AG20443 (cell line): ENCODE measurements around the gene AK8.
A peak's percentile ranks its signal among the peaks of the same experiment; 100 is the strongest.

Experiments used
- DNase-seq: peaks from one replicate; pipeline ENCODE4 v3.0.0; 2012; ENCODE audit warnings: low spot score, mixed read lengths

Gene AK8

DNA sequence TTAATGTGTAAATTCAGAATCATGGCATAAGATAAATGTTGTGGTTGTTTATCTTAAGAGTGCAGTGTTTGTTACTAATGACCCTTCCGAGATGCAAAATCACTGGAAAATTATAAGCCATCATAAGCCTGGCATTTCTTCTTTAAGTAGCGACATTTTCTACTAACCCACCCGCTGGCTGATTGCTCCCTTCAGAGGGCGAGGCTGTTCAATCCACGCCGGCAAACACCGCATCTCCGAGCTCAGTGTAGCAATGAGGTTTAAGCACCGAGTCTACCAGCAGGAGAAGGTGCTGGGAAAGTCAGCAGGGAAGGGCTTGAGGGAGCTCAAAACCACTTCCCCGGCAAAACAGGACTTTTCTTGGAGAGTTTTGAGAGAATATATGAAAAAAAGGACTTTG, 52.7 kb downstream of the AK8 start:
- no peak for DNase-seq

DNA sequence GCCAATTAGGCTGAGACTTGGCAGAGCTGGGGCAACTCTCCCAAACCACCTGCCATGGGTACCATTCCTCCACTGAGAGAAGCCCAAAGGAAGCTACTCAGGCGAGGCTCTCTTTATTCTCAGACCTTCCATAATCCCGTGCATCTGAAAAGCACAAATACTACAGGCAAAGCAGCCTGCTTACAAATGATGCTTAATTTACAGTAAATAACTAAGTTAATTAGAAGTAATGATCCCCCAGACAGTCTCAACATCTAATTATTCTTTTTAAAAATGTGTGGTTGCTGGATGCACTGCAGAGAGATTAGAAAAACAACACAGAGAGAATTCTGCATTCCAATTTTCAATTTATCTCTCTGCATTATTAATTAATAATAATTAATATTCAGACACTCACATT, 53.1 kb downstream of the AK8 start:
- no peak for DNase-seq

DNA sequence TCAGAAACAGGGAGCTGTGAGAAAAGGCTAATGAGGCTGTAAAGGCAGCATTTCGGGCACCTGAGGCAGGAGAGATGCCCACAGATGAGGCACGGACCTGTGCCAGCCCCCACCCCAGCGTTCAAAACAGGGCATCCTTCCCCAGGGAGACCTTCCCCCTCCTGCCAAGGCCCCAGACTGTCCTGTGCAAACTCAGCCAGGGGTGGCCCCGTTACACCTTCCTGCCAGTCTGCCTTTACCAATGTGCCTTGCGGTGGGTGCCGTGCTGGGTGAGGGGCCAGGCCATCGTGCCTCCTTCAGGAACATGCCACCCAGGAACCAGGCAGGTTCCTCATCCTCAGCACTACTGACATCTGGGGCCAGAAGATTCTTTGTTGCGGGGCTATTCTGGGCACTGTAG, 53.9 kb downstream of the AK8 start:
- DNase-seq = no peak

DNA sequence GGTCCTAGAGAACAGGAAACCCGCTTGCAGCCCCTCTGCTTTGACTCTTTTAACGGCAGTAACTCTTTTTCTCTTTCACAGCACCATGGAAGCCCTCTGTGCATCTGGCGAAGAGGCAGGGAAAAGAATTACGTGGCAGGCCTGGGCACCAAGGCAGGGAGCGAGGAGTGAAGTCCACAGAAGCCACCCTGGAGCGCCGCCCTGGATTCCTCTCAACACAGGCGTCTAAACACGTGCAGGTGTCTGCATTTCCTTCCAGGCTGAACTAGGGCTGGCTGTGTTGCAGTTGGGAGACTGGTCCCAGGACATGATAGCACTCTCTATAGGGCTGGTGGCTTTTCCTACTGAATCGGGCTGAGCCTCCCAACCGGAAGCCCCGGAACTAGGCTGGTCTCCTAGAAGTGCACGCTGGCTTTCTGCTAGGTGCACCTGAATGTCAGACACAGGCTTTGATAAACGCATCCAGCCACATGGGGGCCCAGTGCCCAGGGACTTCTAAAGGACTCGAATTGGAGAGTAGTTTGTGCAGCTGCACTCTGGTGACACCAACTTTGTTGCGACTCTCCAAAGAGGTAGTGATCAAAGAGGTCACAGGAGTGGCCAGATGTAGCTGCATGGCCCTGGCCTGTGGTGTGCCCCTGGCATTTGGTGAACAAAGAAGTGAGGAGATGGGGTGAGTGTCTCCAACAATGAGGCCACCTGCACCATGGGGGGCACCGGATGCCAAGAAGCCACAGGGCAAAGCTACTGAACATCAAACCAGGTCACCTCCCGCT, 54.5 kb downstream of the AK8 start:
- DNase-seq = no peak

DNA sequence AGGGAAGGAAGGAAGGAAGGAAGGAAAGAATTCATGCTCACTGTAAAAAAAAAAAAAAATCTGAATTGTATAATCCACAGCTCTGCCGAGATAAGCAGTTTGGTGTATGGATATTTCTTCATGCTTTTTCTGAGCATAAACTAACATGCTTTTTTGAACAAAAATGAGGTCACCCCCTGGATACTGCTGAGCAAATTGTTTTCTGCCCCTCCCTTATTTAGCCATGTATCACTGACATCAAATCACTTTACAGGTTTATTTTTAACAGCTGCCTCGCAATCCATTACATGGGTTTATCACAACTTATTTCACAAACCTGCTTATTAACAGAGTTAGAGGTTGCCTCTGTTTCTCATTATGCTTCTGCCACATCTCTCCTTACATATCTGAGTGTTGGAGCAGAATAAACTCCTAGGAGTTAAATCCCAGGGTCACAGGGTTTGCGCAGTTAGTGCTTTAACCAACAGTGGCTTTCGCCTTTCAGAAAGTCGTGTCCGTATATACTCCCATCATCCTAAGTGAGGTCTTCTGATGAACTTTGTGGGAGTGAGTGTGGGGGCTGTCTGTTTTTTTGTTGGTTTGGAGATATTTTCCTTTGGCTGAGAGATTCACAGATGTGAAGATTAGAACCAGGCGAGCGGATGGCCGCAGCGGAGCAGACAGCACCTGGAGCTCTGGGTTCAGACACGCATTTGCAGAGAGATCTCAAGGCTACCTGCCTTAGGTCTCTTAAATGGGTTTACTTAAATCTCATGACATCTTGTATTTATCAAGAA, 57.7 kb downstream of the AK8 start:
- DNase-seq = no peak

DNA sequence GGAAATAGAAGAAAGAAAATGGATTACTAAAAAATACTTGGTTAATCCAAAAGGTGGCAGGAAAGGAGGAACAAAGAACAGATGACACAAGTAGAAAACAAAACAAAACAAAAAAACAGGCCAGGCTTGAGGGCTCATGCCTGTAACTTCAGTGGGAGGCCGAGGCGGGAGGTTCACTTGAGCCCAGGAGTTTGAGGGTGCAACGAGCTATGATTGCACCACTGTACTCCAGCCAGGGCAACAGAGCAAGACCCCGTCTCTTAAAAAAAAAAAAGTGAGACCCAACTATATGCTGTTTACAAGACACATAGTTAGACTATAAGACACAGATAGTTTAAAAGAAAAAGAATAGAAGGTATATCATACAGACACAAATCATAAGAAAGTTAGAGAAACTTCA, 59.5 kb downstream of the AK8 start:
- no peak for DNase-seq

DNA sequence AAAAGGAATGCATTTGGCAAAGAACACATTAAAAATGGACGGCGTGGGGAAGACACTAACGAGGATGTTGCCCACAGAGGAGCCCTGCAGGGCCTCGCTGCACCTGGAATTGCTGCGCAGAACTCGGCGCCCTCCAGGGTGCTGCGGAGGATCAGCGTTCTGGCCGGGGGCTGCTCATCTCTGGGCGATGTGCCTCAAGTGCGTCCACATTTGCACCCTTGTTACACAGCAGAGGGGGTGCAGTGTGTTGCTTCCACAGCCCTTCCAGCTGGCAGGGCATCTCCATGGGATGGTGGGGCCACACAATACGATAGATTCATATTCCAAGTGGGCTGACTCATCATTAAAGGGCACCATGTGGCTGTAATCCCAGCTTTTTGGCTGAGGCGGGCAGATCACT, 63.1 kb downstream of the AK8 start:
- no peak for DNase-seq

DNA sequence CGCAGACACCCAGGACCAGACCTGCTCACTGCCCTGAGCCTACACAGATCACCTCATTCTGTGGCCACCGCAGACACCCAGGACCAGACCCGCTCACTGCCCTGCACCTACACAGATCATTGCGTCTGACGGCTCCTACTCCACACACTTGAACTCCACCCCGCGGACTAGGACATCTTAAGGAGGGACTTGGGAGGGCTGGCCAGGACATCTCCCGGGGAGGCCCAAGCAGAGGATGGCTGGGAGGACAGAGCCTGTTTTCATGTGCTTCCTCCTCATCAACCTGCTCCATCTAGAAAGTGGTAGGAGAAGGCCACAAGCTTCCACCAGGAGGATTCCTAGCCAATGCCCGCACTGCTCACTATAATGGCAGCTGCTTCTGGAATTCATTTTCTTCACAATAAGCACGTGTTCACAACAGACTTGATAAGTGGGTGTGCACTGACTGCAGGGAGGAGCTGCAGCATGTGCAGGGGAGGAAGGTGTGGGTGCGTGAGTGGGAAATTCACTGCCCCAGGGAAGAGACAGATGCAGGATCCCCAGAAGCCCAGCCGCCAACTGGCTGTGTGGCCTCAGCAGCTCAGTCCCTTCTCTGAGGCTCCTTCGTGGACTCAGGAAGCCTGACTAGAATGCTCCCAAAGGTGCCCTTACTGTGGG, 64.8 kb downstream of the AK8 start:
- no peak for DNase-seq

DNA sequence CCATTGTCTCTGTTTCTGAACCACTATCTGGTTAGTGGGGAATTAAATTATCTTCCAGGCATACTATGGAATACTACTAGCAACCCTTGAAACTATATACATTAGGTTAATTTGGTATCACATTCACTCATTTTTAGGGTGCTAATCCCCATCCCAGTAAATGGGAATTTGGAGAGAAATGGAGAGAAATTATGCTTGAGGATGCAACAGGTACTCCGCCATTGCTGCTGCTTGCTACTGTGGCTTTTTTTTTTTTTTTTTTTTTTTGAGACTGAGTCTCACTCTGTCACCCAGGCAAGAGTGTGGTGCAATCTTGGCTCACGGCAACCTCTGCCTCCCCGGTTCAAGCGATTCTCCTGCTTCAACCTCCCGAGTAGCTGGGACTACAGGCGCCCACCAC, 66.1 kb downstream of the AK8 start:
- no peak for DNase-seq

DNA sequence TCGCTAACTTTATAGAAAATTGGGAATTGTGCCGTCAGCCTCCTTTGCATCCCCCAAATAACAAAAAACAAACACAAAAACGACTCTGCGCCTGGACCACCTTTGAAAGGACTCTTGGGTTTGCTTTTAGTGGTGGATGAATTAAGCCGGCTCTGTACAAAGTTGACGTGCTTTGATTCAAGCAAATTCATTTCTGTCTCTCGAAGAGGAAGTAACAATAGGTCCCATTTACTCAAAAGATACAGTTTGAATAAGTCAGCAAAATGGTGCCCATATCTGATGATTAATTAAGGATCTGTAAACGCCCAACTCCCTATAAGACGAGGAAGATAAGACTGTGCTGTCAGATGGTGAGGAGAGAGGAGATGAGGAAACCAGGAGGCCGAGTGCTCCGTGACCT, 67.8 kb downstream of the AK8 start:
- no peak for DNase-seq

DNA sequence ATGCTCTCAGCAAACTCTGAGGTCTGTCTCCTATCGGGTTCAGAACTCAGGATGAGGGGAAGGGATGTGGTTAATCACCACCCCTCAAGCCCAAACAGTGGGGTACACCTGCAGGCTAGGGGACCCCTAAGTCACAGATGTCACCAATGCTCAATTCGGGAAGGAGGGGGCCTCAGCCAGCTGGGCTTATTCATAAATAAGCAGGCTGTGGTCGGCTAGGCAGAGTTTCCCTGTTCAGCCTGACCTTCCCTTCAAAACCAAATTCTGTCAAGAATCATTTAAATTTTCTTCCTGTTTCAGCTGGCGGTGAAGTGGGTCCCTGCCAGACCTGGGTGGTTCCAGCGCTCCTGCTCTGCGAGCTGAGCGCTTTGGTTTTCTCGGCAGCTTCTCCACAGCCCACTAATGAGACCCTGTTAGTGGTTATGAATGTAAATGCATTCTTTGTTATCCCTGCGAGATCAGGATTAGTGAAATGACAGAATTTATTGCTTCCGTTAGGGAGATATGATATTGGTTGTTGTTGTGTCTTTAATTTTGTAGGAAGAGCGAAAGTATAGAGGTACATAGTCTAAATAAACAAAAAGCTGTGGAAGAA, 68.3 kb downstream of the AK8 start:
- DNase-seq = no peak

DNA sequence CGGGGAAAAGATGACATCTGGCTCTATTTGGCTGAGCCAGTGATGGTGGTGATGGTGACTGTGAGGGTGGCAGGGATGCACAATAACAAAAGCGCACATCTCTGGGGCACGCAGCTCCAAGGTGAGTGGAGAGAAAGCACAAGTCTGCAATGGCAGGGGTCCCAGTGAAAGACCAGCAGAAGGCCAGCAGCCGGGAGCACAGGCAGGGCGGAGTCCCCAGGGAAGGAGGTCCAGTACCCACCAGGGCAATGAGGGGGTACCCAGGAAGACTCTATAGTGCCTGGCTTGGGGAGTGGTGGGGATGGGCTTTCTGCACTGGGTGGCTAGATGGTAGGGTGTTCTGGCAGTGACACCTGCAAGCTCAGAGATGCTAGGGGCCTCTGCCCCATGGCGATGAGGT, 69.4 kb downstream of the AK8 start:
- no peak for DNase-seq

DNA sequence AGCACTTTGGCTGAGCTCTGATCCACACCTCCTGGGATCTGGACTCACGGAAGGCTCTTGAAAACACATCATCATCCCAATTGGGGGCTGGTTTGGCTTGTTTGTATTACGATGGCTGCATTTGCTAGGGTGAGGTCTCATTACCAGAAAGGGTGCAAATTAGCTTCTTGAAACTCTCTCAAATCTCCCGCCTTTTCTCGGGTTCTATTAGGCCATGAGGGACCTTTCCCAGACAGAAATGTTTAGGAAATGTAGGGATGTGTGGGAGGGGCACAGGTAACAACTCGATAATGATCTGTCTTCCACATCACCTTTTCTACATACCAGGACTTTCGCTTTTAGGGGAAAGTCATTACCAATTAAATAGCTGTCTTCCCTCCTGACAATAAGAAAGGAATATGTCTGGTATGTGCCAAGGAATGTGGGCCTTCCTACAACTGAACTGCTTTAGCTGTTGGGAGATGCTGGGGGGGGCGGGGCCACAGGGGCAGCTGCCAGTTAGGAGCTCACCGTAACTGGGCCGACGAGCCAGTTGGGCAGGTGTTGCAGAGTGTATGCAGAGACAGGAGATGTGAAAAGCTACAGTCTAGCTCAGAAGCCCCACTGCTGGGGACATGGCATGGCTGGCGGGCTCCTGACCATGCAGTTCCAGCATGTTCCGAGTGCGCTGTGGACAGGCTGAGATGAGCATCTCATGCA, 71.2 kb downstream of the AK8 start:
- no peak for DNase-seq

DNA sequence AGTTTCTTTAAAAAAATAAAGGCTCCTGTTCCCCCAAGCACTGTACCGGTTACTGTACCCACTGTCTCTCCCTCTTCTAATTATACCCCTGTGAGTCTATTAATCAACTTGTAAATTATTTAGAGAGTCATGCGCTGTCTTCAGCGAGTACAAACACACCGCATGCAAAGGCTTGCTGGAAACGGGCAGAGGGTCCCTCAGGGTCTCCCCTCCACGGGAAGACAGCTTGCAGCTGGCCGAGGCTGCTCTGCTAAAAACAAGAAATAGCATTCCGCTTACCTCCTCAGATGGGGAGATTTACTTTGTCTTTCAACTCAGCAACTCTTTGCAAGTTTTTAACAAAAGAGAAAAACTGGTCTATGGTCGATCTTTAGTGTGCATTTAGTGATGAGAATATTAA, 71.8 kb downstream of the AK8 start:
- no peak for DNase-seq

DNA sequence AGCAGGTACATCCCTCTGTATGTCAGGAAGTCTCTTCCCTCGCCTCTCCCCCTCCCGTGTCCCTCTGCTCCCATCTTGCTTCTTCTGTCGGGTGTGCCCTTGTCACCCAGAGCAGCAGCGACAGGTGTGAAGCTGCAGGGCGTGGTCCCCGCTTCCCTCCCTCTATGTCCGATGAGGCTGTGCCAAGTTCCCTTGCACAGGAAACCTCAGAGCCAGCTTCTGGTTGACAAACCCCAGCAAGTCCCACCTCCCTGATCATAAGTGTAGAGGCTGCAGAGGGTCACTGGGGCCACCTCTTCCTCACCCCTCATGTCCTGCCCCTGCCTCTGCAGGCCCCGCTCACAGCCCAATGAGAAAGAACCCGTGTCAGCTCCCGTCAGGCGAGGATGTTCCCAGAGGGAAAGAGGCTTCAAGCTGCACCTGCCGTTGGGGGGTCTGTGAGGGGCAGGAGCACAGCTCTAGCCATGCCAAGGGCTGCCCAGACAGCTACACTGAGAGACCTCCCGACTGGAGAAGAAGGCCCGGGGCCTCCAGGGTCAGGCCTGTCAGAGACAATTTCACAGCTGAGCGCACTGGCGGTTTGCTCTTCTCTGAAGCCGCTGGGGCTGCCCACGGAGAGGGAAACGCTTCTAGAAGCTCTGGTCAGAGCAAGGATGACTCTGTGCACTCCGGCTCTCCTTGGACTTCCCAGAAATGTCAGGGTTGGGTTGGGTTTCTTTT, 73.3 kb downstream of the AK8 start:
- DNase-seq = no peak

DNA sequence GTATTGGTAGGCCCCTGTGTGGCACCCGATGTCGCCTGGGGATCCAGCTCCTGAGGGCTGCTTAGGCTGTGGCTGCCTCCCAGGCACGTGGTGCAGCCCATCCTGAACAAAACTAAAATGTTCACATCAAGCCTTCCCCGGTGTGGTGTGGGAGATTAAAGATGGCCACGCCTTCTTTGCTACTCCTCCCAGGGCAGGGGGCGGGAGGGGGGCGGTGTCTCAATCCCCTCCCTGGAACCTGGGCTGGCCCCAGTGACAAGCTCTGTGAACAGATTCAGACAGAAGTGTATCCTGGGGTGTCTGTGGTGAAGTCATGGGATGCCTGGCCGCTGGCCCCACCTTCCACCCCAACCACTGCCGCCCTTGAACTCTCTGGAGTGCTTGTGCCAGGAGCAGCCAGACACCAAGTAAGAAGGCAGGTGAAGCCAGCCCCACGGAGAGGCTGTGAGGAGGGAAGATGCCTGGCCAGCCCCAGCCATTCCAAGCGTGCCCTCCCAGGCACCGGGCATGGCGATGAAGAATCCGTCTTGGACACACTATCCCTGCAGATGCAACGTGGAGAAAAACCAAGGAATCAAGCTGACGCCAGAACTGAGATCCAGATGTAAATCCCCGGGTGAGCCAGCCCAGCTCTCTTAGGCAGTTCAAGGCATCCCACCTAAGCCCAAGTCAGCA, 75.8 kb downstream of the AK8 start:
- no peak for DNase-seq

DNA sequence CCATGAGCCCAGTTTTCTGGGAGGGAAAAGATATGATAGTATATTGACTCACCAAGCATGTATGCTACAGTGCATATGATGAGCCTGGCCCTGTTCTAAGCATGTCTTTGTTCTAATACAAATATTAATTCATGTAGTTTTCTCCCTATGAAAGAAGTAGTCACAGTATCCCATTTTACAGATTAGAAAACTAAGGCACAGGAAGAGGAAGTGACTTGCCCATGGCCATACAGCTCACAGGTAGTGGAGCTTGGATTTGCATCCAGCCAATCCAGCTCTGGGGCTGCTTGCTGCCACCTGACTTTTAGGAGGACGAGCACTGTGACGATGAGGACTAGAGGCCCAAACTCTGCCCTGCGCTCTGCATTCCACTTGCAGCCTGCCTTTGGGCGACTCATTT, 76.4 kb downstream of the AK8 start:
- no peak for DNase-seq

DNA sequence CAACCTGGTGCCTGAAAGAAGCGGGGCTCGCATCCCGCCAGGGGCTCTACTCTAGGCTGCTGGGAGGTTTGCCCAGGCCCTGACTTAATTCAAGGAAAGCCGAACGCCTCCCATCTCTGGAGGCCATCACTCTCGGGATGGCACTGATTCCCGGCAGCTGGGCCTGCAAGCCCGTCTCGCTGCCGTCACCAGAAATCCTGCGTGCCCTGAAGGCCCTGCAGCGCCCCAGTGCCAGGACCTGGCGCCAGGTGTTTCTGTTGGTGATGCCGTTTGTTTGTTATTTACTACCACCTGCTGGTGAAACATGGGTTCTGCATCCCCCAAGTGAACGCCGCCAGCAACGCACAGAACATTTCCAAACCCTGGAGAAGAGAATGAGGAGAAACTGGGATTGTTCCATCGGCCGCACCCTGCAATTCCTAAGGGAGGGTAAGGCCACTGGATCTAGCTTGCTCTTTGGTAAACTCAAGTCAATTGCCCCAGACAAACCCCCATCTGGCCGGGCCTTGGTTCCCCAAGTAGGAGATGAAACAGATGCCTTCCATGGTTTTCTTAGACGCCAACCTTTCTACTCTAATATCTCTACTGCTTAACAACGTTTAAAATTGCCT, 77.9 kb downstream of the AK8 start:
- peak; percentile 90 for DNase-seq

DNA sequence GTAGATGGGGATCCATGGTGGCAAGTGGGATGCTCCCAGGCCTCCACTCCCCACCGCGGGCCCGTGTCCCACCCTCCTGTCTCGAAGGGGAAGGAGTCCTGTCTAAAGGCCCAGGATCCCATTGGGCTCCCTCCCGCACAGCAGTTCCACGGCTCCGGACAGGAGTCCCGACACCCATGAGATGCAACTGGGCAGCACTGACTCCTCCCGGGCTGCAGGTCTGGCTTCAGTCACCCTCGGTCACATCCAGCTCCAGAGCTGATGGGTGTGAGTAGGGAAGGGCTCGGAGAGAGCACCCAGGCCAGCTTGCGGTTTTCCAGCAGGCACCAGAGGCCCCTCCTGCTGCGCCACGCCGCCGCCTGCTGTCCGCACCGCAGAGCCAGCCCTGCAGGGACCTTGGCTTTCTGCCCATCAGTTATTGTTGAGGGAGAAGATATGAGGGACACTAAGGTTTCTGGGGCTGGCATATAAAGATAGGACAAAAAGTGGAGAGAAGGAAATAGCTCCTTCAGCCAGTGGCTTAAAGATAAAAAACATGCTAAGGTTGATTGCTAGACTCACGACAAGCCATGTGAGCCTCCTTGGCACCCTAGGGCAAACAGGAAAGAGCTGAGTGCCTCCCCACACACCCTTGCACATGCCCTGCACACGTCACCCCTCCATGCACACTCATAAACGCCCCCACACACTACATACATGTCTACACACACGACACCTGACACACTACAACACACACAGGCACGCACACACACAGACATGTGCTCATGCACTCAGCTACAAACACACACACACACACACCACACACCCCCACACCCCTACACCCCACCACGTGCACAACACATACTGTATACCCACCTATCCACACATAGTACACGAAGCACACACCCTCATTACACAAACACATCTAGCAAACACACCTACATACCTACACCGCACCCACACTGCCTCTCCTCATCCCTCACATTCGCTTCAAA, 79.0 kb downstream of the AK8 start:
- DNase-seq = no peak
